Panc1 (cell line): ENCODE measurements around the gene TRAPPC5.

Experiments used
- SIN3A ChIP-seq: IDR thresholded peaks from 2 replicates; pipeline ENCODE4 v1.6.1; 2012; ENCODE audit warnings: low read depth, mild to moderate bottlenecking, low read length, moderate library complexity, borderline replicate concordance; ENCODE audit not compliant: insufficient read depth
- TF ChIP-seq, protein P1 (sequence below): fragments of 450-650 bp; IDR thresholded peaks from 2 replicates; pipeline ENCODE4 v1.5.1; 2017; ENCODE audit warnings: mild to moderate bottlenecking

DNA sequence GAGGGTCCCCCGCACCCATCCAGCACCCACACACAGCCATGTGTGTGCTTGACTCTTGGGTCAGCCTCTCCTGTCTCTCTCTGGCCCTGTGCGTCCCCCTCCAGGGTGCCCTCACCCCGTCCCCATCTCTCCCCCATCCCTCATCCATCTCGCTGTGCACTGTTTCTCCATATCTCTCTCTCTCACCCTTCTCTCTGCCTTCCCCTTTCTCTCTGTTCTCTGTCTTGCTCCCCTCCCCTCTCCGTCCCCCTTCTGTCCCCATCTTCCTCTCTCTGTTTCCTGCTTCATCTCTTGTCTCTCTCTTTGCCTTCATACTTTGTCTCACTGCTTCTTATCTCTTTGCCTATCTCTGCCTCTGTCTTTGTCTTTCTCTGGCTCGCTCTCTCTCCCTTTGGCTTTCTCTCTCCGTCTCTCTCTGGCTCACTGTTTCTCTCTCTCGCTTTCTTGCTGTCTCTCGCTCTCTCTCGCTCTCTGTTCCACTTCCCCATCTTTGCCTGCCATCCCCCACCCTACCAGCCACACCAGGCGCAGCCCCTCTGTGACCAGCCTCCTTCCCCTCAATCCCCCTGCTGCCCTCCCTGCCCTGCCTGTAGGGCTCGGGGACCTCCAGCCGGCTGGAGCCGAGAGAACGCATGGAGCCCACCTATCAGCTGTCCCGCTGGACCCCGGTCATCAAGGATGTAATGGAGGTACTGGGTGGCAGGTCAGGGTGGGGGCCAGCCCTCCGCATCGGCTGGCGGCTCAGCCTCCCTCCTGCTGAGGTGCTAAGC is 34.8 kb upstream of the TRAPPC5 start:
- no peak for TF ChIP-seq SIN3A
- TF ChIP-seq, protein P1, sequence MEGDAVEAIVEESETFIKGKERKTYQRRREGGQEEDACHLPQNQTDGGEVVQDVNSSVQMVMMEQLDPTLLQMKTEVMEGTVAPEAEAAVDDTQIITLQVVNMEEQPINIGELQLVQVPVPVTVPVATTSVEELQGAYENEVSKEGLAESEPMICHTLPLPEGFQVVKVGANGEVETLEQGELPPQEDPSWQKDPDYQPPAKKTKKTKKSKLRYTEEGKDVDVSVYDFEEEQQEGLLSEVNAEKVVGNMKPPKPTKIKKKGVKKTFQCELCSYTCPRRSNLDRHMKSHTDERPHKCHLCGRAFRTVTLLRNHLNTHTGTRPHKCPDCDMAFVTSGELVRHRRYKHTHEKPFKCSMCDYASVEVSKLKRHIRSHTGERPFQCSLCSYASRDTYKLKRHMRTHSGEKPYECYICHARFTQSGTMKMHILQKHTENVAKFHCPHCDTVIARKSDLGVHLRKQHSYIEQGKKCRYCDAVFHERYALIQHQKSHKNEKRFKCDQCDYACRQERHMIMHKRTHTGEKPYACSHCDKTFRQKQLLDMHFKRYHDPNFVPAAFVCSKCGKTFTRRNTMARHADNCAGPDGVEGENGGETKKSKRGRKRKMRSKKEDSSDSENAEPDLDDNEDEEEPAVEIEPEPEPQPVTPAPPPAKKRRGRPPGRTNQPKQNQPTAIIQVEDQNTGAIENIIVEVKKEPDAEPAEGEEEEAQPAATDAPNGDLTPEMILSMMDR = no peak
